ENCODE results near the gene OR4D2.

Gene OR4D2

GRCh38 chr17:58176200-58176599, 9.4 kb downstream of the OR4D2 start:
- no peak for DNase-seq

GRCh38 chr17:58181796-58182195, 15.0 kb downstream of the OR4D2 start:
- no peak for DNase-seq

DNA sequence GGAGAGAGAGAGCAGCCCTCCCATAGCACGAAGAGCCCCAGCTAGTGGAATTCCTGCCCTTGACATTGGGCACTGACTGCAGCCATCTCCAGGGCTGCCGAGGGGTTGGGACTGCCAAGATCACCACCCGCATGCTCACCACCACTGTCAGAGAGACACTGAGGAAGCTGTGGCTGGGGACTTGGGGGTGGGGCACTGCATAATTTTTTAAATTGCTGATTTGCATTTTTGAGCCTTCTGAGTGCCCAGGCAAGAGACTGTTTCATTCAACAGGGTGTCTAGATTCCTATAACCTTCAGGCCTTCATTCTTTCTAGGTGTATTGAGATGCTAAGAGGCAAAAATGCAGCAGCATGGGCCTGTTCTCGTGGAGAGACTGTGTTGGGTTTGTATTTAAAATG, 16.7 kb downstream of the OR4D2 start:
- DNase-seq, result no peak

DNA sequence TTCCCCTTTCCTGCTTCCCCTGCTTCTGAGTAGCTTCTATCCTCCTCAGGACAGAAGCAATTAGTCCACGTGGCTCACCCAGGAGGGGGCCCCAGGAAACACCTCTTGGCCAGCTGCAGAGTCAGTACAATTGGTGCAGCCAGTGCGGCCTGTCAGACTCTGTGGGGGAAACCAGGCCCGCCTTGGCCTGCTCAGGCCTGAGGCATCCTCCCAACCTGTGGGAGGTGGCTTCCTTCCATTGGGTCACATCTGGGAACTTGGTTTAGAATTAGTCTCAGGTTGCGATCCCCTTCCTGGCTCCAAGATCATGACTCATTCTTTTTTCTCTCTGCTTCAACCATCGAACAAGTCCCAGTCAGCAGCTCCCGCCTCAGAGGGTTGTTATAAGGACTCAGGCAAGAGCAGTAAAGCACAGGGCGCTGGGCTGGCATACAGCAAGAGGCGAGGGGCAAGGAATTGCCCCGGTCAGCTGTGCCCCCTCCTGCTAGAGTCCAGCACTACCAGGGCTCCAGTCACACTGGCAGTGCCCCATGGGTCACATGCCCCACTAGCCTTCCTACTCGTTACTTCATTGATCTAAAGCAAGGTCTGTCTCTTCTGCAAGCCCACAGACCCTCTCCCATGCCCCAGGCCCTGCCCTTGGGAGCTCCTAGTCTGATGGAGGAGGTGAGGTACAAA, 17.7 kb downstream of the OR4D2 start:
- DNase-seq, result no peak

DNA sequence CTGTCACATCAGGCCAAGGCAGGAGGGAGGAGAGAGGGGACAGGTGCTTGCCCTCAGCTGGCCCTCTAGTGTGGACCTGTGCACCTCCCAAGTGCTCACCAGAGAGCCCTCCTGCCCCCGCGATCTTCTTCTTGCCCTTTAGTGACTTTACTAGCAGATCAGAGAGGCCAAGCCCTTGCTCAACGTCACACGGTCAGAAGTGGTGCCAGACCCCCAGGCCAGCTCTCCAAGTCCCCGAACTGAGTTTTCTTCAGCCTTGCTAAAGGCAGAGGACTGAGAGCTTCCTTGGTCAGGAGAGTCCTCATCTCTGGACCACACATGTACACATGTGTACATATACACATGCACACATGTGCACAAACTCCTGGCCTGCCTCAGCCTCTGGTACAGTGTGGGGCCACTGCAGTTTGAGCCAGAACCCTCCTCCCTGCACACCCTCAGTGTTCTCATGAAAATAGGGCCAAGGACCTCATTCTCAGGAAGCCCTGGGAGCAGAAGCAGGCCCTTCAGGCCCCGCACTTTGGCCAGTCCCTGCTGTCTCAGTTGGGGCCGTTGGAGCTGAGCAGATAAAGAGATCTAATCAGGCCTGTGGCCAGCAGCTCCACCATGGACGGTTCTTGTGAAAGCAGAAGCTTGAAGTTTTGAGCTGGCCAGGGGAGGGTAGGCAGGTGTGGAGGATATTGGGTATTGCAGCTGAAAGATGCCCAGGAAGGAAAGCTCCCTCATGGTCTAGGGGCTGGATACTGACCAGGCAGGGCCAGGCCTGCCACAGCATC, 18.4 kb downstream of the OR4D2 start:
- no peak for DNase-seq

- no peak for DNase-seq
These were observed 19.8 kb downstream of the OR4D2 start for GRCh38 chr17:58186591-58186990.

DNA sequence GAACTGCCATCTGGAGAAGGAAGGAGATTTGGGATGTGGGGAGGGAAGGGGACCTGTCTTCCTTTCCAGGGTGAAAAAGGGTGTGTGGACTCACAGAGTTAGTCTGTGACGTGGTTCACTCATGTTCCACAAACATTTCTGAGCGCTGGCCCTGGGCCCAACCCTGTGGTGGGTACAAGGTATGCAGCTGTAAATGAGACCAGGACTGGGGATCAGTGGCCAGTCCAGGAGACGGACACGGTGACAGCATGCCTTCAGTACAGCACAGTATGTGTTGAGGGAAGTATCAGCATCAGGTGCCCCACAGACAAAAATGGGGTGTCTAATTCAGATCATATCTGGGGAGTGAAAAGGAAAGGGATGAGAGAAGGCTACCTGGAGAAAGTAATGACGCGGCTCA, 20.3 kb downstream of the OR4D2 start:
- DNase-seq, result no peak

DNA sequence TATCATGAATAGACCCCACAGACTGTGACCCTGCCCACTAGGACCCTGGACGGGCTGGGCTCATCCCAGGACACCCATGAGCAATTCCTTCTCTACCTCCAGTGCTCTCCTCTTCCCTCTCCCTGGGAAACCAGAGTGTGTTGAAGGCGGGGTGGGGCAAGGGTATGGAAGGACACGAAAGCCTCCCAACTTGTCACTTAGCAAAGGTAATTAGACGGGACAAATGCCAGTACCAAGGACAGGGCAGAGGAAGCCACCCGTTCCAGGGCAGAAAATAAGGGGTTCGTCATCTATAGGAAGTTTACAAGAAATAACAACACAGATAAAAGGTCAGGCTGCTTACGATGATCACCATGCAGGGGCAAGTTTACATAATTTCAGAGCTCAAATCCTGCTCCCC, 20.9 kb downstream of the OR4D2 start:
- no peak for DNase-seq

- DNase-seq, result no peak
These were observed 22.8 kb downstream of the OR4D2 start for GRCh38 chr17:58189436-58190146.

GRCh38 chr17:58191241-58191896, 24.6 kb downstream of the OR4D2 start:
- no peak for DNase-seq

- DNase-seq, result no peak
These were observed 25.8 kb downstream of the OR4D2 start, which contains the start of gene EPX for GRCh38 chr17:58192612-58193011. Gene EPX (plus strand): TSS chr17:58192726. CDS start chr17:58192847, 121 bp downstream.

DNA sequence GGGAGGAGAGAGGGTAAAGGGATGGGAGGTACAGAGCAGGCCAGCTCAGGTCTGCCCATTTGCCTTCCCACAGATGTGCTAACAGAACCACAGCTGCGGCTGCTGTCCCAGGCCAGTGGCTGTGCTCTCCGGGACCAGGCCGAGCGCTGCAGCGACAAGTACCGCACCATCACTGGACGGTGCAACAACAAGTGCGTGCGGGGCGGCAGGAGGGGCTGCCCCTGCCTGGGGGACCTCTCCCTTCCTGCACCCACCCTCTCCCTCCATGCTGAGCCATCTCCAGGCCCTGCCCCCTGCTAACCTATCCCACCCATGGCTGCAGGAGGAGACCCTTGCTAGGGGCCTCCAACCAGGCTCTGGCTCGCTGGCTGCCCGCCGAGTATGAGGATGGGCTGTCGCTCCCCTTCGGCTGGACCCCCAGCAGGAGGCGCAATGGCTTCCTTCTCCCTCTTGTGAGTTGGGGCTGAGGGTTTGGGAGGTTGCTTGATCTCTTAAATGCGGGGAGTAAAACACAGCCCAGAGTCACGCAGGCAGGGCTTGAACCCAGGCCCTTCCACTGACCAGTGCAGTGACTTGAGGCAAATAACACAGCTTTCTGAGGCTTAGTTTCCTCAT, 27.0 kb downstream of the OR4D2 start:
- no peak for DNase-seq

GRCh38 chr17:58195518-58196123, 28.8 kb downstream of the OR4D2 start:
- DNase-seq, result no peak

GRCh38 chr17:58196610-58197009, 29.8 kb downstream of the OR4D2 start:
- DNase-seq, result no peak

- DNase-seq, result no peak
These were observed 33.3 kb downstream of the OR4D2 start for GRCh38 chr17:58200024-58200633.

DNA sequence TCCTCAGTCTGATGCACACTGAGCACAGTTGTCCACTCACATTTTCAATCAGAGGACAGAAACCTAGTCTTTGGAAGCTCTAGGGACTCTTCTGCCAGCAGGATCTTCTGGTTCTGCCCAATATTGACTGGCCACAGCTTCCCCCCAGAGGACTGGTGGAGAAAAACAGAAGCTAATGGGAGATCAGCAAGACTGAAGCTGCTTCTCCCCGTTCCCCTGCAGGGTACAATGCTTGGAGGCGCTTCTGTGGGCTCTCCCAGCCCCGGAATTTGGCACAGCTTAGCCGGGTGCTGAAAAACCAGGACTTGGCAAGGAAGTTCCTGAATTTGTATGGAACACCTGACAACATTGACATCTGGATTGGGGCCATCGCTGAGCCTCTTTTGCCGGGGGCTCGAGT, 36.1 kb downstream of the OR4D2 start:
- DNase-seq, result no peak

DNA sequence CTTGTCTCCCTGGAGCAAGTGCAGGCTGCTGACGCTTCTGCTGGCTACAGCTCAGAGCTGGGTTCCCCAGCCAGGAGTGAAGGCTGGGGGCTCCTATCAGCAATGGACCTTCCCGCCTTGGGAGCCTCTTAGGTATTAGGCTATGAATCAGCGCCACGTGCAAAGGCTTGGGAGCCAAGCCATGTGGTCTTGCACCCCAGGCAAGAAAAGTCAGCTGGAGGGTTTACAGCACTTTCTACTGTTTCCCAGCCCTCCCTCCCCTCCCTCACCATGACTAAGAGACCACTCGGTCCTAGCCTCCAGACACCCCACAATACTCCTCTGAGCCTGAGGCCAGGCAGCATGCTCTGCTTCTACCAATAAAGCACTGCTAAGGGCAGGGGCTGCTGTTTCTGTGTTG, 38.0 kb downstream of the OR4D2 start:
- DNase-seq, result no peak

DNA sequence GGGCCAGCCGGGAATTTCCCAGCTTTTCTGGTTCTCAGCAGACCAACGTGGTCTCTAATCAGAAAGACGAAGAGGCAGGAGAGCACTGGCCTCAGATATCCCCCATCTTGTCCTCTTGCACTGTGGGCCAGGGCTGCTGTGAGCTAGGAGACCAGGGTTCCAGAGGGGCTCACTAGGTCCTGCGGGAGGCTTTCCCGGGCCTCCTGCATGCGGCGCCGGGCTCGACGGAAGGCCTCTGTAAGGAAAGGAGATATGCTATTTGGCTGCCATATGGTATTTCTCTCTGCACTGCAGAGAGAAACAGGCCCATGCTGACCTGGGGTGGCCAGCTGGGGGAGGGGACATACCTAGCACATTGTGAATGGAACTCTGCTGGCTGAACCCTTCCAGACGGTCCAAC, 39.2 kb downstream of the OR4D2 start:
- no peak for DNase-seq

DNA sequence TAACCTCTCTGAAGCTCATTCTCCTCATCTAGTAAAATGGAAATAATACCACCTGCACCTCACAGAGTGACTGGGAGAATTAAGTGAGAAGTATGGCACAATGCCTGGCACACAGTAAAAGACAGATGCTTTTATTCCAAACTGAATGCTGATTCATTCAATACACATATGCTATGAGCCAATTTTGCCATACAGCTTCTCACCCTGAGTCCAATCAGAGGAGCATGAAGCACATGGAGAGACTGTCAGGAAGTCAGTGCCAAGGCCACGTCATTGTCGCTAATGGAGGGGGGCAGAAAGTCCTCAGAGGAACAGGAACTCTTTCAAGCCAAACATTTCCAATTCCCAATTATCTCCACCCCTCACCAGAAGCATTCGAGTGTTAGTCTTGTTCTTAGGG, 40.7 kb downstream of the OR4D2 start:
- no peak for DNase-seq

DNA sequence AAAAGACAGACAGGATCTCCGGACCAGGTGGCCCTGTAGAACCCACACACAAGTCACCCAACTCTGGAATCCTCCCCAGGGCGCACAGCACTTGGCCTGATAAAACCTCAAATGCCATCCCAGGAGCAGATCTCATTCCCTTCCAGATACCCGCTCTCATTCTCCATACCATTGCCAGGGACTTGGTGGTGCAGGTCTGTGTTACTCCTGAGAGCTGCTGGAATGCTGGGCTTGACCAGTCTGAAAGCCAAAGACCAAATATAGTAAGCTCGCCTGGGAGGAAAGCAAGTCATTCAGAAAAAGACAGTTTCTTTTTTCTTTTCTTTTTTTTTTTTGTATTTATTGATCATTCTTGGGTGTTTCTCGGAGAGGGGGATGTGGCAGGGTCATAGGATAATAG, 41.6 kb downstream of the OR4D2 start:
- no peak for DNase-seq

- no peak for DNase-seq
These were observed 44.1 kb downstream of the OR4D2 start for GRCh38 chr17:58210922-58211321.

DNA sequence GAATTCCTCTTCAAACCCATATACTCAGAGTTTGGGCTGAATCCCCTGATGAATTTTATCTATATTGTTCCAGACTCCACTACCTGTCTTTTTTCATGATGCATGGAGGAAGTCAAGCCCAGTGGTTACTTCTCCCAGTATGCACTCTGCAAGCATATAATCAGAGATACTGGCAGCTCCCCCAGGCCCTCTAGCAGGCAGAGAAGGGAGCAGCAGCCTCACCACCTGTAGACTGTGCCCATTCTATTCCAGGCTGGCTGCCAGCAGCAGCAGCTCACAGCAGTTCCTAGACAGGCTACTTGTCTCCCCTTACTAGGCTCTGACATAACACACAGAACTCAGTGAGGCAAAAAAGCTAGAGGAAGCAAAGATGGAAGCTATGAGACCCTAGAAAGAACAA, 48.9 kb downstream of the OR4D2 start:
- no peak for DNase-seq

Data from activated gamma-delta T cell (primary cell).